Liver (tissue), 9 donors: ENCODE data around the gene TPM4. TPM values are rescaled to one million over a fixed set of nuclear protein-coding genes. Genes with fewer than 3 reads are reported as not detected.

Source experiments
- DNase-seq: peaks from one replicate; pipeline ENCODE4 v3.0.0-alpha.2; 2017; ENCODE audit warnings: low spot score
- H3K27ac ChIP-seq, 2 donors: one replicate each; pipeline ENCODE4 v1.7.0; 2013; ENCODE audit warnings: inconsistent platforms in 2 of 2, low read length in 2 of 2, control low read depth in 1 of 2, low read depth in 1 of 2, mild to moderate bottlenecking in 1 of 2
- H3K27me3 ChIP-seq, 4 donors: one replicate each; pipeline versions ENCODE4 v1.6.1 to v1.7.0; 2013; ENCODE audit warnings: low read length in 3 of 4, inconsistent platforms in 1 of 4, mild to moderate bottlenecking in 1 of 4, moderate library complexity in 1 of 4; ENCODE audit not compliant: control insufficient read depth in 4 of 4, insufficient read depth in 4 of 4
- H3K36me3 ChIP-seq, 4 donors: one replicate each; pipeline versions ENCODE4 v1.6.1 to v1.7.0; 2013; ENCODE audit warnings: low read length in 3 of 4, mild to moderate bottlenecking in 3 of 4, low read depth in 1 of 4, moderate library complexity in 1 of 4; ENCODE audit not compliant: control insufficient read depth in 4 of 4, insufficient read depth in 3 of 4
- H3K4me1 ChIP-seq, 4 donors: one replicate each; pipeline versions ENCODE4 v1.6.1 to v1.7.0; 2013; ENCODE audit warnings: low read length in 3 of 4, mild to moderate bottlenecking in 3 of 4, moderate library complexity in 1 of 4; ENCODE audit not compliant: control insufficient read depth in 4 of 4, insufficient read depth in 4 of 4
- H3K4me3 ChIP-seq, 3 donors: one replicate each; pipeline versions ENCODE4 v1.6.1 to v1.7.0; 2013; ENCODE audit warnings: low read length in 3 of 3, control low read depth in 1 of 3, low read depth in 1 of 3, mild to moderate bottlenecking in 1 of 3
- H3K9ac ChIP-seq, 2 donors: one replicate each; pipeline ENCODE4 v1.7.0; 2013; ENCODE audit warnings: low read length in 2 of 2, mild to moderate bottlenecking in 2 of 2, moderate library complexity in 2 of 2, control low read depth in 1 of 2, low read depth in 1 of 2
- H3K9me3 ChIP-seq, 4 donors: one replicate each; pipeline versions ENCODE4 v1.6.1 to v1.7.0; 2013; ENCODE audit warnings: low read length in 3 of 4; ENCODE audit not compliant: control insufficient read depth in 4 of 4
- ATF3 ChIP-seq: IDR thresholded peaks from 2 replicates; pipeline ENCODE4 v1.6.1; 2016; ENCODE audit warnings: antibody characterized with exemption
- EGR1 ChIP-seq, 2 donors: IDR thresholded peaks; 2 replicates each; pipeline ENCODE4 v1.6.1; 2016 to 2018; ENCODE audit warnings: antibody characterized with exemption in 2 of 2, low read depth in 2 of 2
- FOXA1 ChIP-seq: IDR thresholded peaks from 2 replicates; pipeline ENCODE4 v1.6.1; 2016; ENCODE audit warnings: antibody characterized with exemption
- GABPA ChIP-seq, 2 donors: IDR thresholded peaks in 1 of 2; conservative IDR thresholded peaks in 1 of 2; 2 replicates each; pipeline ENCODE4 v1.6.1; 2016; ENCODE audit warnings: antibody characterized with exemption in 2 of 2, mild to moderate bottlenecking in 1 of 2, moderate library complexity in 1 of 2
- JUND ChIP-seq, 2 donors: IDR thresholded peaks; 2 replicates each; pipeline ENCODE4 v1.6.1; 2016; ENCODE audit warnings: antibody characterized with exemption in 2 of 2
- NR2F2 ChIP-seq: IDR thresholded peaks from 2 replicates; pipeline ENCODE4 v1.6.1; 2016; ENCODE audit warnings: antibody characterized with exemption
- RAD21 ChIP-seq, 2 donors: IDR thresholded peaks; 2 replicates each; pipeline ENCODE4 v1.6.1; 2016; ENCODE audit warnings: antibody characterized with exemption in 2 of 2, mild to moderate bottlenecking in 2 of 2
- RXRA ChIP-seq, 2 donors: IDR thresholded peaks; 2 replicates each; pipeline ENCODE4 v1.6.1; 2017 to 2018; ENCODE audit warnings: antibody characterized with exemption in 2 of 2, mild to moderate bottlenecking in 1 of 2
- SP1 ChIP-seq: IDR thresholded peaks from 2 replicates; pipeline ENCODE4 v1.6.1; 2018; ENCODE audit warnings: antibody characterized with exemption, mild to moderate bottlenecking
- TAF1 ChIP-seq: conservative IDR thresholded peaks from 2 replicates; pipeline ENCODE4 v1.6.1; 2016; ENCODE audit warnings: antibody characterized with exemption, mild to moderate bottlenecking
- YY1 ChIP-seq: IDR thresholded peaks from 2 replicates; pipeline ENCODE4 v1.6.1; 2016; ENCODE audit warnings: antibody characterized with exemption, mild to moderate bottlenecking
- WGBS: extraction: QIAGEN DNeasy Blood & Tissue Kit; methylation state at CpG from one replicate; pipeline ENCODE4 v1.1.7; 2013; 5-methylcytosine and 5-hydroxymethylcytosine counted together
- polyA plus RNA-seq, 2 donors: library from polyadenylated mRNA; stranded (reverse) in 1 of 2; unstranded in 1 of 2; fragments of 200-250 nt in 1 of 2; fragments of >200 nt in 1 of 2; fragmentation: Nextera tagmentation in 1 of 2; extraction: Ambion mirVana in 1 of 2; gene quantifications; one replicate each; pipeline versions ENCODE4 v1.2.1 to v1.2.3, GENCODE V29; 2013 to 2015
- total RNA-seq, 2 donors: library from RNA; depleted of rRNA; stranded (reverse); fragments of >200 nt; gene quantifications; one replicate each; pipeline ENCODE4 v1.2.3, GENCODE V29; 2014
- TF ChIP-seq, protein P1 (sequence below): fragments of 150-350 bp; IDR thresholded peaks from 2 replicates; pipeline ENCODE4 v1.5.1; 2017; ENCODE audit warnings: improper control_type of control experiment, low read depth, low read length; ENCODE audit not compliant: missing input control
- TF ChIP-seq, protein P2 (sequence below): IDR thresholded peaks from 2 replicates; pipeline ENCODE4 v1.6.1; 2016; ENCODE audit warnings: antibody characterized with exemption, mild to moderate bottlenecking
- donor health status: healthy.
- donor health status: healthy.
- donor health status: healthy.
- donor health status: healthy.
- donor health status: healthy.

Gene TPM4
- total and polyA plus RNA-seq, 4 donors, result 19.8 to 59.9 (median 43.4) TPM

- Histone ChIP-seq H3K9ac (no peak overlapping the region), H3K9me3 (peaks cover 0 to 2% (median 0%) of the 10 kb centered on the region in 4 donors), H3K36me3 (no peaks in the 10 kb centered on the region), H3K27ac (peak overlapping the region; percentile 34 to 36), H3K4me1 (no peaks in the 10 kb centered on the region), H3K4me3 (no peak overlapping the region), H3K27me3 (no peaks in the 10 kb centered on the region)
- TF ChIP-seq, protein P1, sequence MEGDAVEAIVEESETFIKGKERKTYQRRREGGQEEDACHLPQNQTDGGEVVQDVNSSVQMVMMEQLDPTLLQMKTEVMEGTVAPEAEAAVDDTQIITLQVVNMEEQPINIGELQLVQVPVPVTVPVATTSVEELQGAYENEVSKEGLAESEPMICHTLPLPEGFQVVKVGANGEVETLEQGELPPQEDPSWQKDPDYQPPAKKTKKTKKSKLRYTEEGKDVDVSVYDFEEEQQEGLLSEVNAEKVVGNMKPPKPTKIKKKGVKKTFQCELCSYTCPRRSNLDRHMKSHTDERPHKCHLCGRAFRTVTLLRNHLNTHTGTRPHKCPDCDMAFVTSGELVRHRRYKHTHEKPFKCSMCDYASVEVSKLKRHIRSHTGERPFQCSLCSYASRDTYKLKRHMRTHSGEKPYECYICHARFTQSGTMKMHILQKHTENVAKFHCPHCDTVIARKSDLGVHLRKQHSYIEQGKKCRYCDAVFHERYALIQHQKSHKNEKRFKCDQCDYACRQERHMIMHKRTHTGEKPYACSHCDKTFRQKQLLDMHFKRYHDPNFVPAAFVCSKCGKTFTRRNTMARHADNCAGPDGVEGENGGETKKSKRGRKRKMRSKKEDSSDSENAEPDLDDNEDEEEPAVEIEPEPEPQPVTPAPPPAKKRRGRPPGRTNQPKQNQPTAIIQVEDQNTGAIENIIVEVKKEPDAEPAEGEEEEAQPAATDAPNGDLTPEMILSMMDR, result peak; percentile 40
- TF ChIP-seq RXRA (IDR thresholded peaks at IDR 0.05), result peak in 1 of 2 donors; percentile 5
- TF ChIP-seq GABPA (IDR thresholded peaks at IDR 0.05 in 1 of 2, conservative IDR thresholded peaks at IDR 0.05 in 1 of 2), result no peak
- peak; percentile 68 to 82 for TF ChIP-seq RAD21 (IDR thresholded peaks at IDR 0.05)
- no peak for TF ChIP-seq EGR1 (IDR thresholded peaks at IDR 0.05; ENCODE audit: low read depth in 2 of 2)
- peak; percentile 72 for TF ChIP-seq NR2F2
- TF ChIP-seq, protein P2, sequence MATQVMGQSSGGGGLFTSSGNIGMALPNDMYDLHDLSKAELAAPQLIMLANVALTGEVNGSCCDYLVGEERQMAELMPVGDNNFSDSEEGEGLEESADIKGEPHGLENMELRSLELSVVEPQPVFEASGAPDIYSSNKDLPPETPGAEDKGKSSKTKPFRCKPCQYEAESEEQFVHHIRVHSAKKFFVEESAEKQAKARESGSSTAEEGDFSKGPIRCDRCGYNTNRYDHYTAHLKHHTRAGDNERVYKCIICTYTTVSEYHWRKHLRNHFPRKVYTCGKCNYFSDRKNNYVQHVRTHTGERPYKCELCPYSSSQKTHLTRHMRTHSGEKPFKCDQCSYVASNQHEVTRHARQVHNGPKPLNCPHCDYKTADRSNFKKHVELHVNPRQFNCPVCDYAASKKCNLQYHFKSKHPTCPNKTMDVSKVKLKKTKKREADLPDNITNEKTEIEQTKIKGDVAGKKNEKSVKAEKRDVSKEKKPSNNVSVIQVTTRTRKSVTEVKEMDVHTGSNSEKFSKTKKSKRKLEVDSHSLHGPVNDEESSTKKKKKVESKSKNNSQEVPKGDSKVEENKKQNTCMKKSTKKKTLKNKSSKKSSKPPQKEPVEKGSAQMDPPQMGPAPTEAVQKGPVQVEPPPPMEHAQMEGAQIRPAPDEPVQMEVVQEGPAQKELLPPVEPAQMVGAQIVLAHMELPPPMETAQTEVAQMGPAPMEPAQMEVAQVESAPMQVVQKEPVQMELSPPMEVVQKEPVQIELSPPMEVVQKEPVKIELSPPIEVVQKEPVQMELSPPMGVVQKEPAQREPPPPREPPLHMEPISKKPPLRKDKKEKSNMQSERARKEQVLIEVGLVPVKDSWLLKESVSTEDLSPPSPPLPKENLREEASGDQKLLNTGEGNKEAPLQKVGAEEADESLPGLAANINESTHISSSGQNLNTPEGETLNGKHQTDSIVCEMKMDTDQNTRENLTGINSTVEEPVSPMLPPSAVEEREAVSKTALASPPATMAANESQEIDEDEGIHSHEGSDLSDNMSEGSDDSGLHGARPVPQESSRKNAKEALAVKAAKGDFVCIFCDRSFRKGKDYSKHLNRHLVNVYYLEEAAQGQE, result no peak
- TF ChIP-seq SP1, result no peak
- 44% methylated on average over 6 of the region's 6 CpGs for WGBS
- DNase-seq, result no peak
Observed at GRCh38 chr19:16066611-16067104, 9.6 kb upstream of the TPM4 start.

DNA sequence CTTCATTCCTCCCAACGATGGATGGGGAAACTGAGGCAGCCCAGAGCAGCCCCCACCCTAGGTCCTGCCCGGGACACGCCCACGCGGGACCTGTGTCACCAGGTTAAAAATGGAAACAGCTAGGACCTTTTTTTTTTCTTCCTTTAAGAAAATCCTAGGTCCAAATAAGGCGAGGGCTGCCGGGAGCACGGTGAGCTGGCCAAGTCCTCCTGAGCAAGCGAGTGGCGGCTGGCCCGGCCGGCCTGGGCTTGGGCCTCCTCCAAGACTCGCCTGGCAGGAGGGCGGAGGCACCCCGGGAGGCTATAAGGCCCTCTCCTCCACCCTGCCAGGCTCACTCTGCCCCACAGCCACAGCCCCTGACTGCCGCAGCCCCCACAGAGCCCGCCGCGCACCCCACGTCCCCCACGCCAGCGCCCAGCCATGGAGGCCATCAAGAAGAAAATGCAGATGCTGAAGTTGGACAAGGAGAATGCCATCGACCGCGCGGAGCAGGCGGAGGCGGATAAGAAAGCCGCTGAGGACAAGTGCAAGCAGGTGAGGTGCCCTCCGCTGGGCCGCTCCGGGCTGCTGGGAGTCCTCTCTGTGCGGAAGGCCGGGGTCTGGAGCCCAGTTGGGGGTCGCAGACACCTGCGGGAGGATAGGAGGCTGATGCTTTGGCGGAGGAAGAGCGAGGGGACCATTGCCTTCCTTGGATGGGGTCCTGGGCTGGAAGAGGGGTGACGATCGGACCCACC, 8.9 kb upstream of the TPM4 start:
- Histone ChIP-seq H3K27me3 (no peaks in the 10 kb centered on the region), H3K4me1 (no peaks in the 10 kb centered on the region), H3K4me3 (peak overlapping the region in 1 of 3 donors; percentile 23), H3K9ac (no peak overlapping the region), H3K36me3 (no peaks in the 10 kb centered on the region), H3K9me3 (peaks cover 0 to 2% (median 0%) of the 10 kb centered on the region in 4 donors), H3K27ac (peak overlapping the region; percentile 34 to 36)
- DNase-seq, result no peak
- TF ChIP-seq GABPA (IDR thresholded peaks at IDR 0.05 in 1 of 2, conservative IDR thresholded peaks at IDR 0.05 in 1 of 2), result no peak
- no peak for TF ChIP-seq YY1
- TF ChIP-seq RAD21 (IDR thresholded peaks at IDR 0.05), result no peak
- TF ChIP-seq TAF1, result no peak
- 68% methylated on average over 40 of the region's 40 CpGs for WGBS

GRCh38 chr19:16068696-16069259, 7.5 kb upstream of the TPM4 start:
- TF ChIP-seq, protein P2, result no peak
- TF ChIP-seq YY1, result no peak
- TF ChIP-seq JUND (IDR thresholded peaks at IDR 0.05), result no peak
- TF ChIP-seq RXRA (IDR thresholded peaks at IDR 0.05), result no peak
- TF ChIP-seq ATF3, result no peak
- no peak for TF ChIP-seq FOXA1
- no peak for TF ChIP-seq NR2F2
- no peak for TF ChIP-seq SP1
- Histone ChIP-seq H3K27ac (no peak overlapping the region), H3K4me3 (no peak overlapping the region), H3K9ac (no peak overlapping the region), H3K4me1 (no peaks in the 10 kb centered on the region), H3K9me3 (no peaks in the 10 kb centered on the region), H3K27me3 (no peaks in the 10 kb centered on the region), H3K36me3 (no peaks in the 10 kb centered on the region)
- 78% methylated on average over 10 of the region's 10 CpGs for WGBS
- no peak for DNase-seq
